ENCODE results near the gene PTPRD.

DNA sequence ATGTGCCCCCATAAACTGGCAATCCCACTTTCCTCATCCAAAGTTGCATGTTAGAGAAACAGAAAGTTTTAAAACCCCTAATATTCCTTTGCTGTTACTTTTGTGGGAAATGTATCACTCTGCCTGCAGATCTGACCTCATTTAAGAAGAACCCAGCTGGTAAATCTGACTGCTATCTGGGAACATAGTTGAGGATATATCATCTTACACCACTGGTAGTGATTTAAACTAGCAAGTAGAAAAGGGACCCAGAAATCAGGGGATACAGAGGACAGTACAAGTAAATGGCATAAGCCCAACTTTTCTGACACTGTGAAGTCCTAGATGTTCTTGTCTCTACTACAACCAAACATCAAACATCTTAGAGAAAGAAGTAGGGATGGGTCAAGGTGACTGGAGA is 1752.7 kb downstream of the PTPRD start:
- TF ChIP-seq YY1 (IDR thresholded peaks at IDR 0.05; ENCODE audit: insufficient read depth, insufficient read length) (no peak), SUZ12 (IDR thresholded peaks at IDR 0.05; ENCODE audit: extremely low read depth, insufficient read depth, insufficient read length) (no peak), ZNF274 (IDR thresholded peaks at IDR 0.05; ENCODE audit: low read depth, low read length) (no peak)
